DOHH2 (cell line): ENCODE results near the gene PEX1.

Experiments
- CTCF ChIP-seq: fragments of 200-600 bp; sonication (generic); IDR thresholded peaks from one replicate; pipeline ENCODE4 v1.5.1; 2014; ENCODE audit warnings: antibody characterized with exemption, mild to moderate bottlenecking, low read depth, low read length; ENCODE audit not compliant: poor library complexity, severe bottlenecking
- EZH2phosphoT487 ChIP-seq: fragments of 200-600 bp; sonication (generic); IDR thresholded peaks from 2 replicates; pipeline ENCODE4 v1.6.1; 2017; ENCODE audit warnings: borderline replicate concordance, mild to moderate bottlenecking, antibody characterized with exemption, low read length, moderate library complexity, mixed read lengths

GRCh38 chr7:92560602-92561001 is 32.3 kb upstream of the PEX1 start:
- TF ChIP-seq CTCF: no peak
- TF ChIP-seq EZH2phosphoT487: no peak
